ENCODE results near the gene BTBD2.

Gene BTBD2

GRCh38 chr19:1981253-1981652 lies 34.3 kb downstream of the BTBD2 start:
- no peak for DNase-seq

- DNase-seq, result no peak
Observed at GRCh38 chr19:1980809-1981181, 34.7 kb downstream of the BTBD2 start.

- no peak for DNase-seq
Observed at GRCh38 chr19:1980091-1980808, 35.3 kb downstream of the BTBD2 start.

- no peak for DNase-seq
Observed at GRCh38 chr19:1979642-1980041, 35.9 kb downstream of the BTBD2 start.

GRCh38 chr19:1979017-1979416 lies 36.5 kb downstream of the BTBD2 start:
- DNase-seq, result no peak

- no peak for DNase-seq
Observed at GRCh38 chr19:1978346-1978894, 37.1 kb downstream of the BTBD2 start.

- no peak for DNase-seq
Observed at GRCh38 chr19:1977120-1977519, 38.4 kb downstream of the BTBD2 start.

- no peak for DNase-seq
Observed at GRCh38 chr19:1975162-1975480, 40.4 kb downstream of the BTBD2 start.

- no peak for DNase-seq
Observed at GRCh38 chr19:1974381-1975161, 40.9 kb downstream of the BTBD2 start.

- no peak for DNase-seq
Observed at GRCh38 chr19:1970806-1971502, 44.6 kb downstream of the BTBD2 start.

GRCh38 chr19:1970003-1970805 lies 45.3 kb downstream of the BTBD2 start:
- DNase-seq, result no peak

- no peak for DNase-seq
Observed at GRCh38 chr19:1969176-1970002, 46.1 kb downstream of the BTBD2 start.

- DNase-seq, result no peak
Observed at GRCh38 chr19:1968279-1969175, 47.0 kb downstream of the BTBD2 start.

GRCh38 chr19:1967087-1967608 lies 48.4 kb downstream of the BTBD2 start:
- no peak for DNase-seq

GRCh38 chr19:1962674-1963073 lies 52.8 kb downstream of the BTBD2 start:
- DNase-seq, result no peak

- no peak for DNase-seq
Observed at GRCh38 chr19:1961000-1961883, 54.3 kb downstream of the BTBD2 start.

GRCh38 chr19:1959928-1960589 lies 55.5 kb downstream of the BTBD2 start:
- no peak for DNase-seq

- DNase-seq, result no peak
Observed at GRCh38 chr19:1957562-1958248, 57.8 kb downstream of the BTBD2 start.
